ENCODE results near the gene SPG21.

- no peak for TF ChIP-seq EZH2 (IDR thresholded peaks at IDR 0.05; ENCODE audit: low read length)
- TF ChIP-seq, protein P1, sequence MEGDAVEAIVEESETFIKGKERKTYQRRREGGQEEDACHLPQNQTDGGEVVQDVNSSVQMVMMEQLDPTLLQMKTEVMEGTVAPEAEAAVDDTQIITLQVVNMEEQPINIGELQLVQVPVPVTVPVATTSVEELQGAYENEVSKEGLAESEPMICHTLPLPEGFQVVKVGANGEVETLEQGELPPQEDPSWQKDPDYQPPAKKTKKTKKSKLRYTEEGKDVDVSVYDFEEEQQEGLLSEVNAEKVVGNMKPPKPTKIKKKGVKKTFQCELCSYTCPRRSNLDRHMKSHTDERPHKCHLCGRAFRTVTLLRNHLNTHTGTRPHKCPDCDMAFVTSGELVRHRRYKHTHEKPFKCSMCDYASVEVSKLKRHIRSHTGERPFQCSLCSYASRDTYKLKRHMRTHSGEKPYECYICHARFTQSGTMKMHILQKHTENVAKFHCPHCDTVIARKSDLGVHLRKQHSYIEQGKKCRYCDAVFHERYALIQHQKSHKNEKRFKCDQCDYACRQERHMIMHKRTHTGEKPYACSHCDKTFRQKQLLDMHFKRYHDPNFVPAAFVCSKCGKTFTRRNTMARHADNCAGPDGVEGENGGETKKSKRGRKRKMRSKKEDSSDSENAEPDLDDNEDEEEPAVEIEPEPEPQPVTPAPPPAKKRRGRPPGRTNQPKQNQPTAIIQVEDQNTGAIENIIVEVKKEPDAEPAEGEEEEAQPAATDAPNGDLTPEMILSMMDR (optimal IDR thresholded peaks at IDR 0.05 in 1 of 3, IDR thresholded peaks at IDR 0.05 in 1 of 3, conservative IDR thresholded peaks at IDR 0.05 in 1 of 3; ENCODE audit: extremely low read depth in 1 of 3, insufficient read depth in 2 of 3, low read length in 3 of 3) = no peak
These were observed 30.6 kb downstream of the SPG21 start for GRCh38 chr15:64959128-64959527.
